NB4 (cell line): ENCODE data around the gene CWC22.
"Not testable (repeated sequence)": the region's sequence is repeated elsewhere in the genome, so short reads cannot be mapped to it uniquely, and the experiment has no call there.

Experiments used
- DNase-seq: peaks from one replicate; pipeline ENCODE4 v3.0.0; 2010; ENCODE audit warnings: low read depth
- H3K4me3 ChIP-seq: one replicate; pipeline ENCODE4 v1.5.1; 2011; ENCODE audit warnings: mild to moderate bottlenecking, low read depth, low read length, moderate library complexity
- CTCF ChIP-seq: IDR thresholded peaks from one replicate; pipeline ENCODE4 v1.5.1; 2012; ENCODE audit warnings: low read depth, low read length
- MAX ChIP-seq: IDR thresholded peaks from 2 replicates; pipeline ENCODE4 v1.6.1; 2011; ENCODE audit warnings: low read depth, low read length
- MYC ChIP-seq: IDR thresholded peaks from 2 replicates; pipeline ENCODE4 v1.6.1; 2011; ENCODE audit warnings: low read depth, low read length
- POLR2A ChIP-seq: IDR thresholded peaks from 2 replicates; pipeline ENCODE4 v1.6.1; 2011; ENCODE audit warnings: mild to moderate bottlenecking; ENCODE audit not compliant: insufficient read length; ENCODE audit errors: extremely low read depth

Gene CWC22

GRCh38 chr2:179932786-179933185 lies 74.3 kb downstream of the CWC22 start:
- no peak for TF ChIP-seq POLR2A
- TF ChIP-seq CTCF: no peak
- TF ChIP-seq MYC: no peak
- TF ChIP-seq MAX: no peak
- DNase-seq: no peak
- no peak overlapping the region for H3K4me3 ChIP-seq

- H3K4me3 ChIP-seq: no peak overlapping the region
These were observed 75.6 kb downstream of the CWC22 start for GRCh38 chr2:179931502-179931901.

GRCh38 chr2:179929997-179930396 lies 77.1 kb downstream of the CWC22 start:
- not testable (repeated sequence) for DNase-seq, H3K4me3 ChIP-seq

More at GRCh38 chr2:179931502-179931901, 75.6 kb downstream of the CWC22 start:
- no peak for DNase-seq
- TF ChIP-seq CTCF (no peak), MAX (no peak), POLR2A (no peak), MYC (no peak)

- no peak for TF ChIP-seq CTCF
- TF ChIP-seq MAX: no peak
- no peak for TF ChIP-seq MYC
- TF ChIP-seq POLR2A: no peak
- no peak for DNase-seq
- no peak overlapping the region for H3K4me3 ChIP-seq
These were observed 80.1 kb downstream of the CWC22 start for GRCh38 chr2:179927041-179927440.

- no peak for DNase-seq
- no peak for TF ChIP-seq CTCF
- TF ChIP-seq MAX: no peak
- no peak for TF ChIP-seq POLR2A
- TF ChIP-seq MYC: no peak
- no peak overlapping the region for H3K4me3 ChIP-seq
These were observed 81.4 kb downstream of the CWC22 start for GRCh38 chr2:179925713-179926112.

GRCh38 chr2:179917272-179917671 lies 89.8 kb downstream of the CWC22 start:
- TF ChIP-seq MYC: no peak
- TF ChIP-seq MAX: no peak
- TF ChIP-seq POLR2A: no peak
- no peak for TF ChIP-seq CTCF
- DNase-seq: peak; percentile 19
- no peak overlapping the region for H3K4me3 ChIP-seq
